ENCODE data around the gene ERN1. TPM values are rescaled to one million over a fixed set of nuclear protein-coding genes. Genes with fewer than 3 reads are reported as not detected.

The ERN1 gene
- total RNA-seq, 1 donor from 2014 or later = 52.6 TPM

DNA sequence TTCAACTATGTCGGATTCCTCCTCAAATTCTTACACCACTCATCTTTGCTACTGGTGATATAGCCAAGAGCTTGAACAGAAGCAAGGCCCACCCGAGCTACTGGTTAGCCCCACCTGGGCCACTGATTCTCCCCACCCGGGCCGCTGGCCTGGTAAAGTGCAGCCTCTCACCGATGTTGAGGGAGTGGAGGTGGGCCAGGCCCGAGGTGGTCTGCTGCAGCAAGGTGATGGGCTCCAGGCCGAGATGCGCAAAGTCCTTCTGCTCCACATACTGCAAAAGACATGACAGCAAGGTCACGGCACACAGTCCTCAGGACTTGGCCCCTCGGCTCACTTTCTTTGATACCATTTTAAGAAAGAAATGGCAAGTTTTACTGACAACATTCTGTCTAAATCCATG, 76.8 kb downstream of the ERN1 start:
- DNase-seq = no peak
- no peaks in the 10 kb centered on the region for H3K4me1 ChIP-seq
- H3K9me3 ChIP-seq = no peaks in the 10 kb centered on the region
- intact Hi-C loops (cut with DNase I) = no loop called here
- no peaks in the 10 kb centered on the region for H3K27me3 ChIP-seq
- no peak overlapping the region for H3K27ac ChIP-seq
- TF ChIP-seq, protein P1, sequence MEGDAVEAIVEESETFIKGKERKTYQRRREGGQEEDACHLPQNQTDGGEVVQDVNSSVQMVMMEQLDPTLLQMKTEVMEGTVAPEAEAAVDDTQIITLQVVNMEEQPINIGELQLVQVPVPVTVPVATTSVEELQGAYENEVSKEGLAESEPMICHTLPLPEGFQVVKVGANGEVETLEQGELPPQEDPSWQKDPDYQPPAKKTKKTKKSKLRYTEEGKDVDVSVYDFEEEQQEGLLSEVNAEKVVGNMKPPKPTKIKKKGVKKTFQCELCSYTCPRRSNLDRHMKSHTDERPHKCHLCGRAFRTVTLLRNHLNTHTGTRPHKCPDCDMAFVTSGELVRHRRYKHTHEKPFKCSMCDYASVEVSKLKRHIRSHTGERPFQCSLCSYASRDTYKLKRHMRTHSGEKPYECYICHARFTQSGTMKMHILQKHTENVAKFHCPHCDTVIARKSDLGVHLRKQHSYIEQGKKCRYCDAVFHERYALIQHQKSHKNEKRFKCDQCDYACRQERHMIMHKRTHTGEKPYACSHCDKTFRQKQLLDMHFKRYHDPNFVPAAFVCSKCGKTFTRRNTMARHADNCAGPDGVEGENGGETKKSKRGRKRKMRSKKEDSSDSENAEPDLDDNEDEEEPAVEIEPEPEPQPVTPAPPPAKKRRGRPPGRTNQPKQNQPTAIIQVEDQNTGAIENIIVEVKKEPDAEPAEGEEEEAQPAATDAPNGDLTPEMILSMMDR (IDR thresholded peaks at IDR 0.05) = no peak
- ATAC-seq = no peak
- H3K36me3 ChIP-seq = peaks cover 99% of the 10 kb centered on the region
- no peak overlapping the region for H3K4me3 ChIP-seq

DNA sequence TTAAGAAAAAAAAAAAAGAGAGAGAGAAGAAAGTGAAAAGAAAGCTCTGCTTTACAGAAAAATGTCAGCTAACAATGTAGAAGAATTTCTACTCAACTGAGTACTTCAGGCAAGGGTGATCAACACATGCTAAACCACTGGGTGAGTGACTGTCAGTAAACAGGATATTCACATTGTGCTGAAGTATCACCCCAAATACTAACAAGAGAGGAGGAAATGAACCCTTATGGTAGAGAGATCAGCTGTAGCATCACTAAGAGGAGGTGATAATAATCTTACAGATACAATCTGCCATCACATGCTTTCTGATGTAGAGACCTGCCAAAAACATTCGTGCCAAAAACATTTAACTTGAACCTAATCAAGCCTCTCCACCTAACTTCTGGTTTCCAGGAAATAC, 78.8 kb downstream of the ERN1 start:
- DNase-seq = no peak
- no peak overlapping the region for H3K27ac ChIP-seq
- H3K27me3 ChIP-seq = no peaks in the 10 kb centered on the region
- no peaks in the 10 kb centered on the region for H3K4me1 ChIP-seq
- H3K4me3 ChIP-seq = no peak overlapping the region
- ATAC-seq = peak; percentile 56
- H3K36me3 ChIP-seq = peaks cover 100% of the 10 kb centered on the region
- TF ChIP-seq, protein P1 (IDR thresholded peaks at IDR 0.05) = no peak
- H3K9me3 ChIP-seq = no peaks in the 10 kb centered on the region
- intact Hi-C loops (cut with DNase I) = no loop called here

DNA sequence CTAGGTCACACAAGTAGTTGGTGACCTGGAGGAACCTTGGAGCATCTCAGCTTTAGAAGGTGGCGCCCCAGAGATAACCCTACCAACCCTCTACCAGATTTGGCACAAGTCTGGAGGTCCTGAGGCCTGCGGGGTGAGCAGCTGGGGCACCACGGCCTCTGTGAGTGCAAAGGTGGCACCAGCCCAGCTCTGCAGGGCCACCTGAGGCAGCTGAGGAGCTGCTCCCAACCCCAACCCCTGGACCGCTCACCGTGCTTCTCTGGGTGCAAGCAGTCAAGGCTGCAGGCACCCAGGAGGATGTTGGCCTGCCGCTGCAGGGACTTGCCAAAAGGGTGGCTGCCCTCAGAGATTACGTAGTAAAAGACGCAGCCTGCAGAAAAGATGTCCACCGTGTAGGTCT, 81.1 kb downstream of the ERN1 start:
- intact Hi-C loops (cut with DNase I) = no loop called here
- H3K27me3 ChIP-seq = no peaks in the 10 kb centered on the region
- H3K27ac ChIP-seq = no peak overlapping the region
- H3K4me3 ChIP-seq = no peak overlapping the region
- H3K36me3 ChIP-seq = peaks cover 100% of the 10 kb centered on the region
- ATAC-seq = no peak
- no peaks in the 10 kb centered on the region for H3K9me3 ChIP-seq
- no peak for DNase-seq
- TF ChIP-seq, protein P1 (IDR thresholded peaks at IDR 0.05) = no peak
- H3K4me1 ChIP-seq = no peaks in the 10 kb centered on the region

DNA sequence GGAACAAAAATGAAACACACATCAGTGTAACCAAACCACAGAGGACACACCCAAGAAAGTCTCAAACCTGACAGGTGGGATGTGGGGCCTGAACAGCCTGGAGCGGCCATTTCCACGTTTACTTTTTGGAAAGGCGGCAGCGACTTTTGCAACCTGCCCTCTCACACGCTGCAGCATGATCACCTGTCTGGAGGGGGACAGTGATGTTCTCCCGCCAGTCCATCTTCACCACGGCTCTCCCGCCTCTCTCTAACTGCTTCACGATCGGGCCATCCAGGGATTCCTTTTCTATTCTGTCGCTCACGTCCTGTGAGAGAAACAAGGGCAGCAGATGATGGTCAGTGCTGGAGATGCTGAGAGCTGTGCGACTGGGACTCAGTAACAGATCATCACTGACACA, 84.8 kb downstream of the ERN1 start:
- Histone ChIP-seq H3K4me3 (no peak overlapping the region), H3K27ac (no peak overlapping the region), H3K36me3 (peaks cover 94% of the 10 kb centered on the region), H3K4me1 (no peaks in the 10 kb centered on the region), H3K9me3 (no peaks in the 10 kb centered on the region), H3K27me3 (no peaks in the 10 kb centered on the region)
- TF ChIP-seq, protein P1 (IDR thresholded peaks at IDR 0.05) = no peak
- intact Hi-C loops (cut with DNase I) = no loop called here
- DNase-seq (no peak), ATAC-seq (no peak)

DNA sequence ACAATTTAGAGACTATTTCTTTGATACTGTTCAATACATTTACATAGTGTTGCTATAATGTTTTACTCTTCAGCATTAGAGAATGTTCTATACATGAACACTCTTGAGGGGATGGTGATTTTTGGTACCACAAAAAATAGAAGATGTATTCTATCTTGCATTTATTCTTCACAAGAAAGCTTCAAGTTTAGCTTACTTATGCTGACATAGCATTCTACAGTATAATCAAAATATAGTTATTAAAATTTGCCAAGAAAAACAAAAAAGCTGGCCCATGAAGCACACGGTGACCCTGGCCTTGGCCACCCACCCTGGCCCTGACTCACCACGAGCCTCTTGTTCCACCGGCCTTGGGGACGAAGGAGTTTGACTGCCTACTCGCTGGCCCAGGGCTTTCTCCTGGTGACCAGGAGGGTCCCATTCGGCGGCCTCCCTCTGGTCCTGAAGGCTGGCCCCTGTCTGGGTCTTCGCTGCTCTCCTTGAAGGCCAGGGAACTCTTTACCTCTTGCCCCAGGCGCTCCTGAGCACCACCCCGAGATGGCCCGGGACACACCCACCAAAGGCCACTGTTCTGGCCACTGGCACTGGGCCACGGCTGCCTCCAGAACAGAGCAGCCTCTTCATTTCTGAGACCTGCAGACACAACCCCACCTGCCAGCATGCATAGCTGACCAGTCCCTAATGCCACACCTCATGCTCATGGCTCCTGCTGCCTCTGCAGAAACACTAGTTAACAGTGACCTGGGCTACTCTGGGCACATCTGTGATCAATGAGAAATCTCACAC, 87.1 kb downstream of the ERN1 start:
- H3K36me3 ChIP-seq = peaks cover 90% of the 10 kb centered on the region
- DNase-seq (peak; percentile 12), ATAC-seq (no peak)
- no peak overlapping the region for H3K4me3 ChIP-seq
- intact Hi-C loops (cut with DNase I) = no loop called here
- no peak overlapping the region for H3K27ac ChIP-seq
- TF ChIP-seq, protein P1 (IDR thresholded peaks at IDR 0.05) = no peak
- no peaks in the 10 kb centered on the region for H3K27me3 ChIP-seq
- no peaks in the 10 kb centered on the region for H3K4me1 ChIP-seq
- no peaks in the 10 kb centered on the region for H3K9me3 ChIP-seq

Data from upper lobe of right lung (tissue), 1 donor.